PFSK-1 (cell line): ENCODE measurements around the gene HCRTR1.

Experiments
- FOXP2 ChIP-seq: optimal IDR thresholded peaks from 2 replicates; pipeline ENCODE3; 2011; ENCODE audit warnings: borderline replicate concordance, control low read depth, inconsistent platforms; ENCODE audit not compliant: insufficient read depth; ENCODE audit errors: extremely low read length, extremely low read depth
- POLR2AphosphoS5 ChIP-seq: IDR thresholded peaks from 2 replicates; pipeline ENCODE4 v1.6.1; 2012; ENCODE audit warnings: low read depth, mild to moderate bottlenecking, control low read depth, low read length, moderate library complexity
- SIN3A ChIP-seq: IDR thresholded peaks from 2 replicates; pipeline ENCODE4 v1.6.1; 2012; ENCODE audit warnings: mild to moderate bottlenecking, low read length, moderate library complexity, borderline replicate concordance; ENCODE audit not compliant: insufficient read depth
- TAF1 ChIP-seq: IDR thresholded peaks from 2 replicates; pipeline ENCODE4 v1.6.1; 2012; ENCODE audit warnings: low read length, control low read depth, borderline replicate concordance; ENCODE audit not compliant: insufficient read depth
- TF ChIP-seq, protein P1 (sequence below), 2 experiments: IDR thresholded peaks; 2 replicates each; pipeline versions ENCODE4 v1.6.1 to v1.8.0; 2011 to 2012; ENCODE audit warnings: low read depth in 2 of 2, low read length in 2 of 2, control low read depth in 1 of 2, inconsistent platforms in 1 of 2, mild to moderate bottlenecking in 1 of 2, moderate library complexity in 1 of 2; ENCODE audit not compliant: insufficient read depth in 1 of 2

HCRTR1 gene

GRCh38 chr1:31592132-31592531 lies 25.4 kb upstream of the HCRTR1 start:
- no peak for TF ChIP-seq SIN3A
- no peak for TF ChIP-seq TAF1
- TF ChIP-seq, protein P1, sequence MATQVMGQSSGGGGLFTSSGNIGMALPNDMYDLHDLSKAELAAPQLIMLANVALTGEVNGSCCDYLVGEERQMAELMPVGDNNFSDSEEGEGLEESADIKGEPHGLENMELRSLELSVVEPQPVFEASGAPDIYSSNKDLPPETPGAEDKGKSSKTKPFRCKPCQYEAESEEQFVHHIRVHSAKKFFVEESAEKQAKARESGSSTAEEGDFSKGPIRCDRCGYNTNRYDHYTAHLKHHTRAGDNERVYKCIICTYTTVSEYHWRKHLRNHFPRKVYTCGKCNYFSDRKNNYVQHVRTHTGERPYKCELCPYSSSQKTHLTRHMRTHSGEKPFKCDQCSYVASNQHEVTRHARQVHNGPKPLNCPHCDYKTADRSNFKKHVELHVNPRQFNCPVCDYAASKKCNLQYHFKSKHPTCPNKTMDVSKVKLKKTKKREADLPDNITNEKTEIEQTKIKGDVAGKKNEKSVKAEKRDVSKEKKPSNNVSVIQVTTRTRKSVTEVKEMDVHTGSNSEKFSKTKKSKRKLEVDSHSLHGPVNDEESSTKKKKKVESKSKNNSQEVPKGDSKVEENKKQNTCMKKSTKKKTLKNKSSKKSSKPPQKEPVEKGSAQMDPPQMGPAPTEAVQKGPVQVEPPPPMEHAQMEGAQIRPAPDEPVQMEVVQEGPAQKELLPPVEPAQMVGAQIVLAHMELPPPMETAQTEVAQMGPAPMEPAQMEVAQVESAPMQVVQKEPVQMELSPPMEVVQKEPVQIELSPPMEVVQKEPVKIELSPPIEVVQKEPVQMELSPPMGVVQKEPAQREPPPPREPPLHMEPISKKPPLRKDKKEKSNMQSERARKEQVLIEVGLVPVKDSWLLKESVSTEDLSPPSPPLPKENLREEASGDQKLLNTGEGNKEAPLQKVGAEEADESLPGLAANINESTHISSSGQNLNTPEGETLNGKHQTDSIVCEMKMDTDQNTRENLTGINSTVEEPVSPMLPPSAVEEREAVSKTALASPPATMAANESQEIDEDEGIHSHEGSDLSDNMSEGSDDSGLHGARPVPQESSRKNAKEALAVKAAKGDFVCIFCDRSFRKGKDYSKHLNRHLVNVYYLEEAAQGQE (IDR thresholded peaks at IDR 0.05; ENCODE audit: insufficient read depth in 1 of 2, low read depth in 2 of 2, low read length in 2 of 2): no peak
- no peak for TF ChIP-seq FOXP2
- TF ChIP-seq POLR2AphosphoS5: no peak

GRCh38 chr1:31593136-31593665 lies 24.3 kb upstream of the HCRTR1 start:
- TF ChIP-seq TAF1: no peak
- TF ChIP-seq SIN3A: no peak
- TF ChIP-seq FOXP2: no peak
- TF ChIP-seq POLR2AphosphoS5: no peak
- TF ChIP-seq, protein P1 (IDR thresholded peaks at IDR 0.05; ENCODE audit: insufficient read depth in 1 of 2, low read depth in 2 of 2, low read length in 2 of 2): no peak

- TF ChIP-seq FOXP2: peak; percentile 45
- TF ChIP-seq, protein P1 (IDR thresholded peaks at IDR 0.05; ENCODE audit: insufficient read depth in 1 of 2, low read depth in 2 of 2, low read length in 2 of 2): peak in 1 of 2 experiments; percentile 63; a peak in 2 of 4 replicates
- TF ChIP-seq POLR2AphosphoS5: no peak
These were observed 23.5 kb upstream of the HCRTR1 start for GRCh38 chr1:31593770-31594632.

- TF ChIP-seq SIN3A: 0 out of 2 replicates have a peak, but pooled peaks have one; percentile 31
- TF ChIP-seq, protein P1 (IDR thresholded peaks at IDR 0.05; ENCODE audit: insufficient read depth in 1 of 2, low read depth in 2 of 2, low read length in 2 of 2): no peak
These were observed 21.4 kb upstream of the HCRTR1 start for GRCh38 chr1:31595836-31596736.
